ENCODE results near the gene CBFA2T3. TPM values are rescaled to one million over a fixed set of nuclear protein-coding genes. Genes with fewer than 3 reads are reported as not detected.

The CBFA2T3 gene
- total RNA-seq, 1 donor from 2014 or later: 0.82 TPM

- DNase-seq (ENCODE audit: low spot score in 2 of 2): no peak
- no peak for FAIRE-seq
These were observed 33.3 kb downstream of the CBFA2T3 start for GRCh38 chr16:88943741-88944140.

GRCh38 chr16:88943131-88943664 lies 33.8 kb downstream of the CBFA2T3 start:
- no peak for DNase-seq (ENCODE audit: low spot score in 2 of 2)
- no peak for FAIRE-seq

- DNase-seq (ENCODE audit: low spot score in 2 of 2) (peak; percentile 79 to 87), FAIRE-seq (no peak)
These were observed 34.8 kb downstream of the CBFA2T3 start for GRCh38 chr16:88941913-88942909.

- no peak for FAIRE-seq
- DNase-seq (ENCODE audit: low spot score in 2 of 2): peak; percentile 64 to 68
These were observed 35.9 kb downstream of the CBFA2T3 start for GRCh38 chr16:88940862-88941817.

- DNase-seq (ENCODE audit: low spot score in 2 of 2): peak; percentile 60 to 62
These were observed 36.8 kb downstream of the CBFA2T3 start for GRCh38 chr16:88939972-88940861.

GRCh38 chr16:88939245-88939971 lies 37.6 kb downstream of the CBFA2T3 start:
- DNase-seq (ENCODE audit: low spot score in 2 of 2) (no peak), FAIRE-seq (no peak)

More at GRCh38 chr16:88939972-88940861, 36.8 kb downstream of the CBFA2T3 start:
- FAIRE-seq: no peak

GRCh38 chr16:88938777-88939244 lies 38.2 kb downstream of the CBFA2T3 start:
- FAIRE-seq: no peak
- DNase-seq (ENCODE audit: low spot score in 2 of 2): no peak

GRCh38 chr16:88938119-88938776 lies 38.8 kb downstream of the CBFA2T3 start:
- FAIRE-seq: no peak
- DNase-seq (ENCODE audit: low spot score in 2 of 2): no peak

GRCh38 chr16:88937206-88937621 lies 39.8 kb downstream of the CBFA2T3 start:
- FAIRE-seq (no peak), DNase-seq (ENCODE audit: low spot score in 2 of 2) (no peak)

- DNase-seq (ENCODE audit: low spot score in 2 of 2) (no peak), FAIRE-seq (no peak)
These were observed 40.3 kb downstream of the CBFA2T3 start for GRCh38 chr16:88936556-88937205.

GRCh38 chr16:88936008-88936555 lies 40.9 kb downstream of the CBFA2T3 start:
- DNase-seq (ENCODE audit: low spot score in 2 of 2) (no peak), FAIRE-seq (no peak)

- no peak for DNase-seq (ENCODE audit: low spot score in 2 of 2)
- no peak for FAIRE-seq
These were observed 42.8 kb downstream of the CBFA2T3 start for GRCh38 chr16:88934066-88934667.

GRCh38 chr16:88932929-88933328 lies 44.1 kb downstream of the CBFA2T3 start:
- no peak for FAIRE-seq
- no peak for DNase-seq (ENCODE audit: low spot score in 2 of 2)

- FAIRE-seq (no peak), DNase-seq (ENCODE audit: low spot score in 2 of 2) (no peak)
These were observed 45.1 kb downstream of the CBFA2T3 start for GRCh38 chr16:88931936-88932335.

- DNase-seq (ENCODE audit: low spot score in 2 of 2) (no peak), FAIRE-seq (no peak)
These were observed 45.6 kb downstream of the CBFA2T3 start for GRCh38 chr16:88931373-88931900.

GRCh38 chr16:88930716-88931115 lies 46.3 kb downstream of the CBFA2T3 start:
- FAIRE-seq: no peak
- no peak for DNase-seq (ENCODE audit: low spot score in 2 of 2)

GRCh38 chr16:88929091-88929445 lies 47.9 kb downstream of the CBFA2T3 start:
- FAIRE-seq: no peak

More at GRCh38 chr16:88929091-88929445, 47.9 kb downstream of the CBFA2T3 start:
- no peak for DNase-seq (ENCODE audit: low spot score in 2 of 2)

Data from frontal cortex (tissue), 4 donors.